GM12878 (cell line): Measurements from ENCODE around the gene UTP14A. TPM values are rescaled to one million over a fixed set of nuclear protein-coding genes. Genes with fewer than 3 reads are reported as not detected.

Source experiments
- CREM ChIP-seq: IDR thresholded peaks from 2 replicates; pipeline ENCODE4 v1.6.1; 2014; ENCODE audit warnings: antibody characterized with exemption, low read depth
- DPF2 ChIP-seq: fragments of 450-650 bp; IDR thresholded peaks from 2 replicates; pipeline ENCODE4 v1.6.1; 2017; ENCODE audit warnings: mild to moderate bottlenecking
- E2F4 ChIP-seq: IDR thresholded peaks from 2 replicates; pipeline ENCODE4 v1.6.1; 2012; ENCODE audit warnings: low read depth, low read length, improper control_type of control experiment
- ELK1 ChIP-seq: IDR thresholded peaks from 2 replicates; pipeline ENCODE4 v1.6.1; 2012; ENCODE audit warnings: low read depth, low read length, improper control_type of control experiment
- EZH2 ChIP-seq: IDR thresholded peaks from 2 replicates; pipeline ENCODE4 v1.6.1; 2012; ENCODE audit warnings: low read depth, mild to moderate bottlenecking, control low read depth, inconsistent platforms, low read length, borderline replicate concordance; ENCODE audit not compliant: control insufficient read depth
- FOXK2 ChIP-seq: fragments of 450-650 bp; IDR thresholded peaks from 2 replicates; pipeline ENCODE4 v1.6.1; 2017; ENCODE audit warnings: mild to moderate bottlenecking, moderate library complexity
- IRF3 ChIP-seq: fragments of 450-650 bp; IDR thresholded peaks from 2 replicates; pipeline ENCODE4 v1.6.1; 2014; ENCODE audit warnings: mild to moderate bottlenecking
- LARP7 ChIP-seq: fragments of 450-650 bp; IDR thresholded peaks from 2 replicates; pipeline ENCODE4 v1.6.1; 2017; ENCODE audit warnings: mild to moderate bottlenecking
- MYB ChIP-seq: fragments of 150-350 bp; IDR thresholded peaks from 2 replicates; pipeline ENCODE4 v1.6.1; 2014; ENCODE audit warnings: mild to moderate bottlenecking, low read depth, low read length, borderline replicate concordance
- NRF1 ChIP-seq: conservative IDR thresholded peaks from 2 replicates; pipeline ENCODE4 v1.6.1; 2011; ENCODE audit warnings: mild to moderate bottlenecking, low read depth, low read length, improper control_type of control experiment
- PML ChIP-seq: IDR thresholded peaks from 2 replicates; pipeline ENCODE4 v1.6.1; 2012; ENCODE audit warnings: low read length, inconsistent platforms
- POLR2A ChIP-seq: IDR thresholded peaks from 2 replicates; pipeline ENCODE4 v1.6.1; 2011; ENCODE audit warnings: low read depth, mild to moderate bottlenecking, low read length
- PRDM15 ChIP-seq: fragments of 450-650 bp; formaldehyde crosslinking; IDR thresholded peaks from 2 replicates; pipeline ENCODE4 v1.4.0; 2020; ENCODE audit warnings: mild to moderate bottlenecking, moderate library complexity
- SRF ChIP-seq, 2 experiments: IDR thresholded peaks; 2 replicates each; pipeline ENCODE4 v1.6.1; 2011; ENCODE audit warnings: low read depth in 2 of 2, low read length in 2 of 2, mild to moderate bottlenecking in 1 of 2, moderate library complexity in 1 of 2
- STAT1 ChIP-seq: fragments of 450-650 bp; conservative IDR thresholded peaks from 2 replicates; pipeline ENCODE4 v1.6.1; 2014; ENCODE audit warnings: antibody characterized with exemption, mild to moderate bottlenecking
- TARDBP ChIP-seq: IDR thresholded peaks from 2 replicates; pipeline ENCODE4 v1.6.1; 2016; ENCODE audit warnings: borderline replicate concordance
- USF1 ChIP-seq: IDR thresholded peaks from 2 replicates; pipeline ENCODE4 v1.6.1; 2011; ENCODE audit warnings: borderline replicate concordance, low read depth, mild to moderate bottlenecking, moderate library complexity, mixed read lengths, low read length; ENCODE audit not compliant: insufficient read depth; ENCODE audit errors: extremely low read length
- ZNF687 ChIP-seq: fragments of 450-650 bp; IDR thresholded peaks from 2 replicates; pipeline ENCODE4 v1.6.1; 2017; ENCODE audit warnings: mild to moderate bottlenecking, moderate library complexity
- polyA plus RNA-seq, 11 experiments: library from polyadenylated mRNA; depleted of rRNA in 4 of 11; unstranded in 6 of 11; stranded (reverse) in 5 of 11; fragments of >200 nt; fragmentation: Nextera tagmentation in 4 of 11; fragmentation: Illumina TruSeq in 1 of 11; extraction: Ambion mirVana in 4 of 11; extraction: Trizol in 1 of 11; gene quantifications; 1 replicate in 1 of 11; 2 replicates in 10 of 11; pipeline versions ENCODE4 v1.2.1 to v1.2.3, GENCODE V29; 2011 to 2016; ENCODE audit warnings: inconsistent platforms in 2 of 11, missing spikeins in 2 of 11, low read depth in 1 of 11
- total RNA-seq, 4 experiments: library from RNA; depleted of rRNA in 3 of 4; stranded (reverse); fragments of >200 nt in 3 of 4; fragmentation: Illumina TruSeq in 1 of 4; extraction: Trizol in 1 of 4; gene quantifications; 2 replicates each; pipeline versions ENCODE4 v1.2.1 to v1.2.3, GENCODE V29; 2013 to 2021

Gene UTP14A
- total and polyA plus RNA-seq, 10 of the 15 experiments (the other 5 are each of a cell fraction or from before 2014, with no cell fraction given) = 16.9 to 49.8 (median 31.4) TPM

GRCh38 chrX:129905787-129906580, at the start of gene UTP14A (continued):
- TF ChIP-seq ZNF687 (0 out of 2 replicates have a peak, but pooled peaks have one; percentile 31), PRDM15 (no peak), STAT1 (no peak), FOXK2 (no peak), PML (peak; percentile 61; the same call in 1 of the 2 replicates), E2F4 (no peak), MYB (no peak), TARDBP (no peak), USF1 (peak; percentile 44), LARP7 (no peak), IRF3 (no peak), CREM (peak; percentile 96), ELK1 (peak; percentile 68; the same call in 1 of the 2 replicates), EZH2 (no peak), NRF1 (no peak), POLR2A (peak; percentile 76), DPF2 (no peak), SRF (IDR thresholded peaks at IDR 0.05; ENCODE audit: low read depth in 2 of 2, low read length in 2 of 2) (no peak)
